ENCODE results near the gene ACHE.

- TF ChIP-seq, protein P1, sequence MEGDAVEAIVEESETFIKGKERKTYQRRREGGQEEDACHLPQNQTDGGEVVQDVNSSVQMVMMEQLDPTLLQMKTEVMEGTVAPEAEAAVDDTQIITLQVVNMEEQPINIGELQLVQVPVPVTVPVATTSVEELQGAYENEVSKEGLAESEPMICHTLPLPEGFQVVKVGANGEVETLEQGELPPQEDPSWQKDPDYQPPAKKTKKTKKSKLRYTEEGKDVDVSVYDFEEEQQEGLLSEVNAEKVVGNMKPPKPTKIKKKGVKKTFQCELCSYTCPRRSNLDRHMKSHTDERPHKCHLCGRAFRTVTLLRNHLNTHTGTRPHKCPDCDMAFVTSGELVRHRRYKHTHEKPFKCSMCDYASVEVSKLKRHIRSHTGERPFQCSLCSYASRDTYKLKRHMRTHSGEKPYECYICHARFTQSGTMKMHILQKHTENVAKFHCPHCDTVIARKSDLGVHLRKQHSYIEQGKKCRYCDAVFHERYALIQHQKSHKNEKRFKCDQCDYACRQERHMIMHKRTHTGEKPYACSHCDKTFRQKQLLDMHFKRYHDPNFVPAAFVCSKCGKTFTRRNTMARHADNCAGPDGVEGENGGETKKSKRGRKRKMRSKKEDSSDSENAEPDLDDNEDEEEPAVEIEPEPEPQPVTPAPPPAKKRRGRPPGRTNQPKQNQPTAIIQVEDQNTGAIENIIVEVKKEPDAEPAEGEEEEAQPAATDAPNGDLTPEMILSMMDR (IDR thresholded peaks at IDR 0.05): no peak
- TF ChIP-seq POLR2A (IDR thresholded peaks at IDR 0.05): no peak
- TF ChIP-seq POLR2AphosphoS5 (IDR thresholded peaks at IDR 0.05): no peak
Observed at GRCh38 chr7:100856871-100857282, 38.8 kb downstream of the ACHE start.

Measured in breast epithelium (tissue), 3 donors.